GM19099 (cell line): ENCODE results near the gene SPATA31E1.

ENCODE experiments used
- POLR2A ChIP-seq: IDR thresholded peaks from 3 replicates; pipeline ENCODE4 v1.6.1; 2011; ENCODE audit warnings: low read depth; ENCODE audit not compliant: insufficient read length; ENCODE audit errors: extremely low read depth

The SPATA31E1 gene

DNA sequence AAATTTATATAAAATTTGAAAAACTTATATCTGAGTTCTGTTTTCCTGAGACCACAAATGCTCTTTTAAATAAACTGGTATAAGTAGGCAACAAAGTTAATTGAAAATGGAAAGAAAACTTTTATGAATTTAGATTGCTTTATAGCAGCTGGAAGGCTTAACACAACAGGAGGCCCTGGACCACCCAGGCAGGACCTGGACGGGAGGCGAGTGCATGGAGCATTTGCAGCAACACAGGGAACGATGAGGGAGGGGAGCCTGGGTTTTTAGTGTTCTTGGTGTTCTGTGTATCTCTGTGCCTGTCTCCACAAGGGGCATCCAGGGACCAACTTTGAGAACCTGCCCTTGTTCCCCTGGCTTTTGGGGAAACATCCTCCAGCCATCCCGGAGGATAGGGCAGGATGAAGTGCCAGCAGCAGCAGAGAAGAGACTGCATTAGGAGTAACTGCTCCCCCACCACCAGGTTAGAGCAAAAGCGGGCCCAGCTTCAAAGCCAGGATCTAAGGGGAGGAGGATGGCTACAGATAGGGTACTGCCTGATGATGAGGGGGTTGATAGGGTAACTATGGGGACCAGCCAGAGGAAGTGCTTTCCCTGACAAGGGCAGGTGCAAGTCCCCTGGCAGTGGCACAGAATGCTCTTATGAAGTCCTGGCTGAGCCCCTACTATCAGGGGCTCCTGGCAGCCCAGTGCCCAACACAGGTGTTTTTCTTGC, 6.7 kb upstream of the SPATA31E1 start:
- no peak for TF ChIP-seq POLR2A

DNA sequence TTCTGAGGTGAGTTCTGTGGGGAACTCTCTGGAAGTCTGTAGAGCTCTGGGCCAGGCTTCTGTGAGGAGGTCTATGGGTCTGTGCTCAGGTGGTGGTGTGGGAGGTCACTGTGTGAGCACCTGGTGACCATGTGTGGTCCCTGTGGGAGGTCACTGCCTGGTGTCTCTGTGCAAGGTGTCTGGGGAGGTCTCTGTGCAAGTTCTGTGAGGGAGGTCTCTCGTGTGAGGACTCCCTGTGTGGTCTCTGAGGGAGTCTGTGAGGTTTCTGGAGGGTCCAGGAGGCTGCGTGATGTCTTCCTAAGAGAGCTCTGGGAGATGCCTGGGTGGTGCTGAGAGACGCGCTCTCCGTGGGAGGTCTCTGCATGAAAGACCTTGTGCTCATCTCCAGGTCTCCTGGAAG, 6.0 kb upstream of the SPATA31E1 start:
- no peak for TF ChIP-seq POLR2A

DNA sequence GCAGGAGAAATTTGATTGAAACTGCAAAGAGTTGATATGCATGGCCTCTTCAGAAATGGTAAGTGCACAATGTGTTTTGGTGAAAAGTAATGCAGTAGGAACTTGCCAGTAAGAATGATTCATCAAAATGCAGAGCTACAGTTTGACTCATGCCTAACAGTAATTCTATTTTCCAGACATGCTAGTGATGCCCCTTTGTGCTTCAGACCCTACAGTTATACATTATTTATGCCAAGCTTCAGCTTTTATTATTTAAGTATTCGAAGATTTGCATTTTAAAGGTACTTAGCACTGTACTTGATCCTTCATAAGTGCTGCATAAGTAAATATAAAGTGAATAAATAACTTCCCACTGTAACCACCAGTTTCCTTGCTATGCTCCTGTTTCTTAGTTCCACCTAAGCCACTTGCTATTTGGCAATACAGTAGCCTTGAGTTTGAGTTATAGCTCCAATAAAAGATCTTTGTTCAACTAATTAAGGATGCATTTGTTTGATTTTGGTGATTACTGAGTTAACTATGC, 3.6 kb upstream of the SPATA31E1 start:
- no peak for TF ChIP-seq POLR2A

DNA sequence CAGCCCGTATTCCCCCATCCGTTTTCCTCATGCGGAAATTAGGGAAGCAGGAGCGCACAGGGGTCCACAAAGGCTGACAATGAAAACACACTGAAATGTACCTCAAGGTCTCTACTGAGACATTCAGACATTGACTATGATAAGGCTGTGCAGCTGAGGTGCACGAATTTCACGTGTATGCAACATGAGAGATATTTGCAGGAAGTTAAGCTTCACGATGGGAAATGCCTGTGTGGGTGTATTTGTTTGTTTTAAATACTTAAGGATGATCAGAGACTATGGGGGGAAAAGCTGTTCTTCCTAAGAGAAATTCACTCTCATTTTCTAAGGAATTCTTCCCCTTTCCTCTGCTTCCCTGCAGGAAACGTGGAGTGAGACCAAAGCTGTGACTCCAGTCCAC, 2.6 kb upstream of the SPATA31E1 start:
- no peak for TF ChIP-seq POLR2A

DNA sequence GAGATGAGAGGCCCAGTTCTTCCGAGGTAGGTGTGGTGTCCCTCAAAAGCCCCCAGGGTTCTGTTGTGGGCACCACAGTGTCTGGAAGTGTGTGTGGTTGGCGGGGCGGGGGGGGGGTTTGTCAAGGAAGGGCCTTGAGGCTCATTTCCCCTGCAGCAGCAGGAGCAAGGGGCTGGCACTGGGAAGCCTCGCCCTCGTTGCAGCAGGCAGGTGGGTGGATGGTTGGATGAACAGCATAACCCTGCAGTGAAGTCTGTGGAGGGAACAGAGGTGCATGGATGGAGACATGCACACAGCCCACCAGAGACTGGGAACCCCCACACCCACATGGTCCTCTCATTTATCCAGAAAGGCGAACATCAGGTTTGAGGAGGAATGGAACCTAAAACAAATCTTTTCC, 2.0 kb upstream of the SPATA31E1 start:
- no peak for TF ChIP-seq POLR2A

DNA sequence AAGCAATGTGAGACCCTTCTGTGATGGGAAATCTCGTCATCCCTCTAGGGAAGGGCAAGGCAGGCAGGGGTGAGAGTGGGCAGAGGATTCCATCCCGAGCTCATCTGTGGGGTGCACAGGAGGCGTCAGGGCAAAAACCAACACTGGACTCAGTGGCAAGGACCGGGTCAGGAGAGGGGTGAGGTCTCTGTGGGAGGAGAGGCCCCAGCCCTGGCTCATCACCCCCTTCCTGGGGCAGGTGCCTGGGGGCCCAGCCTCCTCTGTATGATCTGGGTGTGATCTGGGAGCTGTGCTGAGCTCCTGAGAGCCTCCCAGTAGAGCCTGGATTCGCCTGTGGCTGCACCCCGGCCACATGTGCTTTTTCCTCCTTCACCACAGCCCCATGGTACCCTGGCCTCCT, 597 bp downstream of the SPATA31E1 start:
- no peak for TF ChIP-seq POLR2A

DNA sequence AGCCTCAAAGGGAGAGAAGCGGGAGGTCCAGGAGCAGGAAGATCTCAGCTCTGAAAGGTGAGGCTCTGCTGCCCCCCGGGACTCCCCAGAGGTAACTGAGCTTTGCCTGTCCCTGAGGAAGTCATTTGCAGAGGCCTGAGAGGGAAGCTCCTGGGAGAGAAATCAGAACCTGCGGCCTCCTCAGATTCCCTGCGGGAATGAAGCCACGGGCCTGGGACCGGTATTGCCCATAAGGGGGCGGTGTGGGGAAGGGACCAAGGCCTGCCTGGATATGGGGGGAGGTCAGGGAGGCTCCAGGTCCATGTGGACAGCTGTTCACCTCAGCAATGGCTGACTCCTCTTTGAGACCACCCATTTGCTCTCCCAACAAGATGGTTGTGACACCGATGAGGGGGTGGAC, 1.3 kb downstream of the SPATA31E1 start:
- TF ChIP-seq POLR2A = no peak

DNA sequence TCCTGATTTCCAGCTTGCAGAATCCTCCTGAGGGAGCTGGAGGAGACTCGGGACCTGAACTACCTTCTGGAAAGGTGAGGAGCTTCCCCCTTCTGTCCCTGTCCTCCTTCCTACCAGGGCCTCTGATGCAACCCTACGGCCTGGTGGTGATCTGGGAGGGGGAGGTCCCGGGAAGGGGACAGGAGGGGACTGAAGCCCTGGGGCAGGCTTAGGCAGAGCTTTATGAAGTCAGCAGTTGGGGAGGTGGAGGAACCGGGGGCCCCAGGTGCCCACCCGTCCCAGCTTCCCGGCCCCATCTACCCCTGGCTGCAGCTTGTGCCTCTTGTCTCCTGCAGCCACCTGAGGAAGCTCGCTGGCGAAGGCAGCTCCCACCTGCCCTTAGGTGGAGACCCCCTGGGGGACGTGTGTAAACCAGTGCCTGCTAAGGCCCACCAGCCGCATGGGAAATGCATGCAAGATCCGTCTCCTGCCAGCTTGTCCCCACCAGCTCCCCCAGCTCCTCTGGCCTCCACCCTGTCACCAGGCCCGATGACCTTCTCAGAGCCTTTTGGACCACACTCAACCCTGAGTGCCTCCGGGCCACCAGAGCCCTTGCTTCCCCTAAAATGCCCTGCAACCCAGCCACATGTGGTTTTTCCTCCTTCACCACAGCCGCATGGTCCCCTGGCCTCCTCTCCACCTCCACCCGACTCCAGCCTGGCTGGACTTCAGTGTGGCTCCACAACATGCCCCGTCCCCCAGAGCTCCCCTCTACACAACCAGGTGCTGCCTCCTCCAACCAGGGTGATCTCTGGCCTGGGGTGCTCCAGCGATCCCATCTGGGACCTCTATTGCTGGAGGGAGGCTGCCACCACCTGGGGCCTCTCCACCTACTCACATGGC, 2.1 kb downstream of the SPATA31E1 start:
- no peak for TF ChIP-seq POLR2A

DNA sequence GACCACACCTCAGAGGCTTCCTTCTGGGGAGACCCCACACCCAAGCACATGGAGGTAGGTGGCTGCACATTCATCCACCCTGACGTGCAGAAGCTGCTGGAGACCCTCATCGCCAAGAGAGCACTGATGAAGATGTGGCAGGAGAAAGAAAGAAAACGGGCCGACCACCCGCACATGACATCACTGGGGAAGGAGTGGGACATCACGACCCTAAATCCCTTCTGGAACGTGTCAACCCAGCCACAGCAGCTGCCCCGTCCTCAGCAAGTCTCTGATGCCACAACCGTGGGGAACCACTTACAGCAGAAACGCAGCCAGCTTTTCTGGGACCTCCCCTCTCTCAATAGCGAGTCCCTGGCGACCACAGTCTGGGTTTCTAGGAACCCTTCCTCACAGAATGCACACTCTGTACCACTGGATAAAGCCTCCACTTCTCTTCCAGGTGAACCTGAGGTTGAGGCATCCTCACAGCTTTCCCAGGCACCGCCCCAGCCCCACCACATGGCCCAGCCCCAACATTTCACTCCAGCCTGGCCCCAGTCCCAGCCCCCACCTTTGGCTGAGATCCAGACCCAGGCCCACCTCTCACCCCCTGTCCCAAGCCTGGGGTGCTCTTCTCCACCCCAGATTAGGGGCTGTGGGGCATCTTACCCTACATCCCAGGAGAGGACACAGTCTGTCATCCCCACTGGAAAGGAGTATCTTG, 3.0 kb downstream of the SPATA31E1 start:
- no peak for TF ChIP-seq POLR2A

DNA sequence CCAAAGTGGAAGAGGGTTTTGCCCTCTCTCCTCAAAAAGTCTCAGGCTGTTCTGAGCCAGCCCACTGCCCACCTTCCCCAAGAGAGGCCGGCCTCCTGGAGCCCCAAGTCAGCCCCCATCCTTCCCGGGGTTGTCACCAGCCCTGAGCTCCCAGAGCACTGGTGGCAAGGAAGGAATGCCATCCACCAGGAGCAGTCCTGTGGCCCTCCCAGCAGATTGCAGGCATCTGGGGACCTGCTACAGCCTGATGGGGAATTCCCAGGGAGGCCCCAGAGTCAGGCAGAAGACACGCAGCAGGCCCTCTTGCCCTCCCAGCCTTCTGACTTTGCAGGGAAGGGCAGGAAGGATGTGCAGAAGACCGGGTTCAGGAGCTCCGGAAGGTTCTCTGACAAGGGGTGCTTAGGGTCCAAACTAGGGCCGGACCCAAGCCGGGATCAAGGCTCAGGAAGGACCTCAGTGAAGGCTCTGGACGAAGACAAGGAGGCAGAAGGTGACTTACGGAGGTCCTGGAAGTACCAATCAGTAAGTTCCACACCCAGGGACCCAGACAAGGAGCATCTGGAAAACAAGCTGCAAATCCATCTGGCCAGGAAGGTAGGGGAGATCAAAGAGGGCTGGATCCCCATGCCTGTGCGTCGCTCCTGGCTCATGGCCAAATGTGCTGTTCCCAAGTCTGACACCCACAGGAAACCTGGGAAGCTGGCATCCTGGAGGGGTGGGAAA, 3.7 kb downstream of the SPATA31E1 start:
- no peak for TF ChIP-seq POLR2A

DNA sequence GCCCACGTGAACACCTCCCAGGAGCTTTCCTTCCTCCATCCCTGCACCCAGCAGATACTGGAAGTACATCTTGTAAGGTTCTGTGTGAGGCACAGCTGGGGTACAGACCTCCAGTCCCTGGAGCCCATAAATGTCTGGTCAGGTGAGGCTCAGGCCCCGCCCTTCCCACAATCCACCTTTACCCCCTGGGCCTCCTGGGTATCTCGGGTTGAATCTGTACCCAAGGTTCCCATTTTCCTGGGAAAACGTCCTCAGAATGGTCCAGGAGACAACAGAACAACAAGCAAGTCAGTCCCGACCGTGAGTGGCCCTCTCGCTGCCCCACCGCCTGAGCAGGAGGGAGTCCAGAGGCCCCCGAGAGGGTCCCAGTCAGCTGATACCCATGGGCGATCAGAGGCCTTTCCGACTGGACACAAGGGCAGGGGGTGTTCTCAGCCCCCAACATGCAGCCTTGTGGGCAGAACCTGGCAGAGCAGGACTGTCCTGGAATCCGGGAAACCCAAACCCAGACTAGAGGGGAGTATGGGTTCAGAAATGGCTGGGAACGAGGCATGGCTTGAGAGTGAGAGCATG, 4.3 kb downstream of the SPATA31E1 start:
- no peak for TF ChIP-seq POLR2A

DNA sequence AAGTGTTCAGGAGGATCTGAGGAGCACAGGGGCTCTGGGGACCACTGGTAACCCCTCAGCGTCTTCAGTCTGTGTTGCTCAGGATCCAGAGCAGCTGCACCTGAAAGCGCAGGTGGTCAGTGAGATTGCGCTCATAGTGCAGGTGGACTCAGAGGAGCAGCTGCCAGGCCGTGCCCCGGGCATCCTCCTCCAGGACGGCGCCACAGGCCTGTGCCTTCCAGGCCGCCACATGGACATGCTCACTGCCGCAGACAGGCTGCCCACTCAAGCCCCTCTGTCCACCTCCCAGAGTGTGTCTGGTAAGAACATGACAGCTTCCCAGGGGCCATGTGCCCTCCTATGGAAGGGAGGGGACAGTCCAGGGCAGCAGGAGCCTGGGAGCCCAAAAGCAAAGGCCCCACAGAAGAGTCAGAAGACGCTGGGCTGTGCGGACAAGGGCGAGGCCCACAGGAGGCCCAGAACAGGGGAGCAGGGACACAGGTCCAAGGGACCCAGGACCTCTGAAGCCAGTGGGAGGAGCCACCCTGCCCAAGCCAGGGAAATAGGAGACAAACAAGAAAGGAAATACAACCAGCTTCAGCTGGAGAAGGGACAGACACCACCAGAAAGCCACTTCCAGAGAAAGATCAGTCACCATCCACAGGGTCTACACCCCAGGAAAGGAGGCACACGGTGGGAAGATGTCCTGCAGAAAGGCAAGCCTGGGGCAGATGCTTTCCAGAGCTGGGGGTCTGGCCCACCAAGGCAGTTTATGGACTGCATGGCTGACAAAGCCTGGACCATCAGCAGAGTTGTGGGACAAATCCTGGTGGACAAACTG, 5.2 kb downstream of the SPATA31E1 start:
- no peak for TF ChIP-seq POLR2A

DNA sequence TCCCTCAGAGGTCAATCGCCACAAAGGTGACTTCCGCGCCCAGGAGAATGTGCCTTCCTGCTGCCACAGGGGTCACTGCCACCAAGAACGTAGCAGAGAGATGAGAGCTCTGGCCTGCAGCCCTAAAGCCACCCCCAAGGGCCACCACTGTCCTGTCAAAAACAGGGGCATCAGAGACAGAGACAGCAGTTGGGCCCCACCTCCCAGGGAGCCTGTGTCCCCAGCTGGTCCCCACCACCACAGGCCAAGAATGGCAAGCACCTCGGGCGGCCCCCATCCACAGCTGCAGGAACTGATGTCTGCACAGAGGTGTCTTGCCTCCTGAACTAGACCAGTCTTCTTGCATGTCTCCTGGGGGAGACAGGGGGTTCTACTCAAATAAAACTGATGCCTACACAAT, 5.8 kb downstream of the SPATA31E1 start:
- no peak for TF ChIP-seq POLR2A

DNA sequence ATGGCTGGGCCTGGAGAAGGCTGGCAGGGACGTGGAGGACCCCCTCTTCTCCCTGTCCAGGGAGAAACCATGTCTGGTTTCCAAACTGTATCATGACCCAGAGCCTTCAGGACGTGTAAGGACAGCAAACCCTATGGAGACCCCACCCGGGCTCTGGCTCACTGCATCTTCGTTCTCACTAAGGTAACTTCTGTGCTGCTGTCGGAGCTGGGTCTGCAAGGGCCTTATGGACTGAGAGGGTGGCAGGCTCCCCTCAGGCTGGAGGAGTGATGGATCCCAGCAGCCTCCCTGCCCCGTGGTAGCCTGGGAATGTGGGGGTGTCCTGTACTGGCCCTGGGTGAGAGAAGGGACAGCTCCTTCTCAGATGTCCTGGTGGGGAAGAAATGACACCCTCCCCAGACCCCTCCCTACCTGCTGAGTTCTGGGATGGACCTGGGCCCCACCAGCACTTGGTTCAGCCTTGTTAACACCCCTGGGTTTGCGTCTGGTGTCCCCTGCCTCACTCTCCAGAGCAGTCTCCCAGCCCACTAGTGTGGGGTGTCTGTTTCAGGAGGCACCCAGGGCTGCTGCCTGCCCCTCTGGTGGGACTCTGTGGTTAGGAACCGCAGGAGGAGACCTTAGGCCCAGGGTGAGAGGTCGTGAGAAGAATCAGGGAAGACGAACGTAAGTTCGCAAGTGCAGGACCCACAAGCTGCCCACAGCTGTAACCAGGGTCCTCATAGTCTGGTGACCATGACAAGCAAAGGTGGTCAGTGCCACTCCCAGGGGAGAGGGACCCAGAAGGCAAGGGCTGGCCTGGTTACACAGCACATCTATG, 6.6 kb downstream of the SPATA31E1 start:
- no peak for TF ChIP-seq POLR2A
